ENCODE results near the gene TCEA2. TPM values are rescaled to one million over a fixed set of nuclear protein-coding genes. Genes with fewer than 3 reads are reported as not detected.
A peak's percentile ranks its signal among the peaks of the same experiment; 100 is the strongest.

The TCEA2 gene
- total RNA-seq, 2 donors from 2014 or later: 20.0 to 21.0 TPM

- no peak for ATAC-seq
- H3K27ac Mint-ChIP-seq: no peak overlapping the region
These were observed 6.2 kb downstream of the TCEA2 start for GRCh38 chr20:64069209-64069613.

GRCh38 chr20:64069614-64070243, 6.7 kb downstream of the TCEA2 start:
- H3K4me3 Mint-ChIP-seq: no peak overlapping the region
- no peak overlapping the region for H3K27ac Mint-ChIP-seq
- DNase-seq (no peak), ATAC-seq (no peak)
- no peaks in the 10 kb centered on the region for H3K36me3 Mint-ChIP-seq (ENCODE audit: low read depth)
- no peaks in the 10 kb centered on the region for H3K27me3 Mint-ChIP-seq
- H3K9me3 ChIP-seq (ENCODE audit: control insufficient read depth, low read length, poor library complexity, severe bottlenecking): no peaks in the 10 kb centered on the region
- H3K4me1 Mint-ChIP-seq: peaks cover 31% of the 10 kb centered on the region

More at GRCh38 chr20:64069209-64069613, 6.2 kb downstream of the TCEA2 start:
- no peak for DNase-seq
- Mint-ChIP-seq H3K4me1 (peaks cover 35% of the 10 kb centered on the region), H3K27me3 (no peaks in the 10 kb centered on the region), H3K36me3 (ENCODE audit: low read depth) (no peaks in the 10 kb centered on the region), H3K4me3 (no peak overlapping the region)
- no peaks in the 10 kb centered on the region for H3K9me3 ChIP-seq (ENCODE audit: control insufficient read depth, low read length, poor library complexity, severe bottlenecking)

- no peak overlapping the region for H3K27ac Mint-ChIP-seq
- ATAC-seq: no peak
These were observed 7.4 kb downstream of the TCEA2 start for GRCh38 chr20:64070244-64070993.

GRCh38 chr20:64071341-64072332, 8.6 kb downstream of the TCEA2 start:
- Mint-ChIP-seq H3K4me1 (peaks cover 21% of the 10 kb centered on the region), H3K27ac (no peak overlapping the region), H3K4me3 (no peak overlapping the region), H3K36me3 (ENCODE audit: low read depth) (peaks cover 3% of the 10 kb centered on the region), H3K27me3 (no peaks in the 10 kb centered on the region)
- ATAC-seq: no peak
- DNase-seq: no peak
- no peaks in the 10 kb centered on the region for H3K9me3 ChIP-seq (ENCODE audit: control insufficient read depth, low read length, poor library complexity, severe bottlenecking)

More at GRCh38 chr20:64070244-64070993, 7.4 kb downstream of the TCEA2 start:
- Mint-ChIP-seq H3K4me1 (peaks cover 27% of the 10 kb centered on the region), H3K4me3 (no peak overlapping the region), H3K27me3 (no peaks in the 10 kb centered on the region), H3K36me3 (ENCODE audit: low read depth) (no peaks in the 10 kb centered on the region)
- no peak for DNase-seq
- H3K9me3 ChIP-seq (ENCODE audit: control insufficient read depth, low read length, poor library complexity, severe bottlenecking): no peaks in the 10 kb centered on the region

- H3K4me1 Mint-ChIP-seq: peaks cover 18% of the 10 kb centered on the region
- H3K36me3 Mint-ChIP-seq (ENCODE audit: low read depth): peaks cover 3% of the 10 kb centered on the region
- ATAC-seq (no peak), DNase-seq (no peak)
- H3K27ac Mint-ChIP-seq: no peak overlapping the region
- no peaks in the 10 kb centered on the region for H3K27me3 Mint-ChIP-seq
- no peaks in the 10 kb centered on the region for H3K9me3 ChIP-seq (ENCODE audit: control insufficient read depth, low read length, poor library complexity, severe bottlenecking)
- H3K4me3 Mint-ChIP-seq: peak overlapping the region; percentile 41
These were observed 9.6 kb downstream of the TCEA2 start for GRCh38 chr20:64072498-64073063.

GRCh38 chr20:64073476-64074183, 10.6 kb downstream of the TCEA2 start:
- H3K4me1 Mint-ChIP-seq: peaks cover 18% of the 10 kb centered on the region
- DNase-seq: no peak
- H3K27me3 Mint-ChIP-seq: no peaks in the 10 kb centered on the region
- no peak overlapping the region for H3K27ac Mint-ChIP-seq
- no peaks in the 10 kb centered on the region for H3K9me3 ChIP-seq (ENCODE audit: control insufficient read depth, low read length, poor library complexity, severe bottlenecking)
- peaks cover 3% of the 10 kb centered on the region for H3K36me3 Mint-ChIP-seq (ENCODE audit: low read depth)
- H3K4me3 Mint-ChIP-seq: no peak overlapping the region
- ATAC-seq: no peak

GRCh38 chr20:64074184-64074789, 11.3 kb downstream of the TCEA2 start:
- no peaks in the 10 kb centered on the region for H3K9me3 ChIP-seq (ENCODE audit: control insufficient read depth, low read length, poor library complexity, severe bottlenecking)
- DNase-seq (no peak), ATAC-seq (no peak)
- Mint-ChIP-seq H3K27ac (no peak overlapping the region), H3K4me1 (peaks cover 22% of the 10 kb centered on the region), H3K27me3 (no peaks in the 10 kb centered on the region), H3K4me3 (no peak overlapping the region), H3K36me3 (ENCODE audit: low read depth) (peaks cover 3% of the 10 kb centered on the region)

- peaks cover 3% of the 10 kb centered on the region for H3K36me3 Mint-ChIP-seq (ENCODE audit: low read depth)
- DNase-seq: no peak
- H3K4me1 Mint-ChIP-seq: peaks cover 22% of the 10 kb centered on the region
- H3K27ac Mint-ChIP-seq: no peak overlapping the region
- ATAC-seq: no peak
- no peak overlapping the region for H3K4me3 Mint-ChIP-seq
- no peaks in the 10 kb centered on the region for H3K27me3 Mint-ChIP-seq
- H3K9me3 ChIP-seq (ENCODE audit: control insufficient read depth, low read length, poor library complexity, severe bottlenecking): no peaks in the 10 kb centered on the region
These were observed 12.0 kb downstream of the TCEA2 start for GRCh38 chr20:64074963-64075362.

- H3K4me3 Mint-ChIP-seq: no peak overlapping the region
- H3K4me1 Mint-ChIP-seq: peaks cover 26% of the 10 kb centered on the region
- H3K27ac Mint-ChIP-seq: no peak overlapping the region
These were observed 12.6 kb downstream of the TCEA2 start for GRCh38 chr20:64075556-64075955.

GRCh38 chr20:64076061-64076997, 13.3 kb downstream of the TCEA2 start:
- Mint-ChIP-seq H3K4me1 (peaks cover 29% of the 10 kb centered on the region), H3K4me3 (peak overlapping the region; percentile 93), H3K36me3 (ENCODE audit: low read depth) (peaks cover 3% of the 10 kb centered on the region), H3K27ac (peak overlapping the region; percentile 90), H3K27me3 (no peaks in the 10 kb centered on the region)
- ATAC-seq (no peak), DNase-seq (no peak)
- H3K9me3 ChIP-seq (ENCODE audit: control insufficient read depth, low read length, poor library complexity, severe bottlenecking): no peaks in the 10 kb centered on the region

More at GRCh38 chr20:64075556-64075955, 12.6 kb downstream of the TCEA2 start:
- no peak for ATAC-seq
- Mint-ChIP-seq H3K27me3 (no peaks in the 10 kb centered on the region), H3K36me3 (ENCODE audit: low read depth) (peaks cover 3% of the 10 kb centered on the region)
- H3K9me3 ChIP-seq (ENCODE audit: control insufficient read depth, low read length, poor library complexity, severe bottlenecking): no peaks in the 10 kb centered on the region
- DNase-seq: no peak

- H3K4me1 Mint-ChIP-seq: peaks cover 30% of the 10 kb centered on the region
- no peak for ATAC-seq
- H3K4me3 Mint-ChIP-seq: peak overlapping the region; percentile 93
- peak in 1 of 3 donors; percentile 32 for DNase-seq
- no peaks in the 10 kb centered on the region for H3K9me3 ChIP-seq (ENCODE audit: control insufficient read depth, low read length, poor library complexity, severe bottlenecking)
- peaks cover 3% of the 10 kb centered on the region for H3K36me3 Mint-ChIP-seq (ENCODE audit: low read depth)
- peak overlapping the region; percentile 90 for H3K27ac Mint-ChIP-seq
- H3K27me3 Mint-ChIP-seq: no peaks in the 10 kb centered on the region
These were observed 14.1 kb downstream of the TCEA2 start for GRCh38 chr20:64077094-64077493.

All from T-helper 17 cell (primary cell).